SK-N-SH treated with all-trans-retinoic acid at 6 μM for 48 hours (cell line): ENCODE data around the gene SLC39A10.
"Not testable (repeated sequence)": the region's sequence is repeated elsewhere in the genome, so short reads cannot be mapped to it uniquely, and the experiment has no call there.

Experiments
- ATAC-seq: fragments of 200-7000 bp; cut with Tn5 transposase; 3 replicates; pipeline ENCODE4 v1.9.1; 2020; ENCODE audit warnings: mild to moderate bottlenecking, moderate library complexity
- BACH2 ChIP-seq: fragments of 250-450 bp; sonication (Bioruptor Pico); IDR thresholded peaks from 2 replicates; pipeline ENCODE4 v1.9.0; 2021; ENCODE audit warnings: mild to moderate bottlenecking, borderline replicate concordance
- CSDC2 ChIP-seq: fragments of 250-450 bp; sonication (Bioruptor Pico); IDR thresholded peaks from 2 replicates; pipeline ENCODE4 v1.5.0; 2020; ENCODE audit warnings: mild to moderate bottlenecking, moderate library complexity
- CSRNP3 ChIP-seq: fragments of 250-450 bp; sonication (Bioruptor Pico); IDR thresholded peaks from 2 replicates; pipeline ENCODE4 v1.5.1; 2021; ENCODE audit warnings: mild to moderate bottlenecking, moderate library complexity
- ESRRG ChIP-seq: fragments of 250-450 bp; sonication (Bioruptor Pico); IDR thresholded peaks from 2 replicates; pipeline ENCODE4 v1.6.1; 2021; ENCODE audit warnings: mild to moderate bottlenecking
- GLIS3 ChIP-seq: fragments of 250-450 bp; sonication (Bioruptor Pico); IDR thresholded peaks from 2 replicates; pipeline ENCODE4 v1.5.0; 2020; ENCODE audit warnings: mild to moderate bottlenecking, moderate library complexity
- ISL1 ChIP-seq: fragments of 250-450 bp; sonication (Bioruptor Pico); IDR thresholded peaks from 2 replicates; pipeline ENCODE4 v2.1.2; 2022; ENCODE audit warnings: mild to moderate bottlenecking, moderate library complexity
- OSR1 ChIP-seq: fragments of 250-450 bp; sonication (Bioruptor Pico); IDR thresholded peaks from 2 replicates; pipeline ENCODE4 v1.8.0; 2022; ENCODE audit warnings: moderate library complexity, mild to moderate bottlenecking, inconsistent platforms
- RARB ChIP-seq: fragments of 250-450 bp; sonication (Bioruptor Pico); IDR thresholded peaks from 2 replicates; pipeline ENCODE4 v1.8.0; 2021; ENCODE audit warnings: mild to moderate bottlenecking, moderate library complexity
- SNAI2 ChIP-seq: fragments of 250-450 bp; sonication (Bioruptor Pico); IDR thresholded peaks from 2 replicates; pipeline ENCODE4 v1.5.0; 2020; ENCODE audit warnings: mild to moderate bottlenecking, moderate library complexity
- TCF4 ChIP-seq: fragments of 250-450 bp; sonication (Bioruptor Pico); IDR thresholded peaks from 2 replicates; pipeline ENCODE4 v1.8.0; 2021; ENCODE audit warnings: mild to moderate bottlenecking, moderate library complexity, borderline replicate concordance
- TOX ChIP-seq: fragments of 250-450 bp; sonication (Bioruptor Pico); IDR thresholded peaks from 2 replicates; pipeline ENCODE4 v1.8.0; 2021; ENCODE audit warnings: mild to moderate bottlenecking, moderate library complexity, borderline replicate concordance
- ZC3H10 ChIP-seq: fragments of 250-450 bp; sonication (Bioruptor Pico); IDR thresholded peaks from 2 replicates; pipeline ENCODE4 v1.5.1; 2021; ENCODE audit warnings: mild to moderate bottlenecking, moderate library complexity
- ZFP3 ChIP-seq: fragments of 250-450 bp; sonication (Bioruptor Pico); IDR thresholded peaks from 2 replicates; pipeline ENCODE4 v1.5.0; 2020; ENCODE audit warnings: mild to moderate bottlenecking, moderate library complexity
- ZNF565 ChIP-seq: fragments of 450-650 bp; formaldehyde crosslinking; conservative IDR thresholded peaks from 2 replicates; pipeline ENCODE4 v1.5.0; 2020; ENCODE audit warnings: low read depth, mild to moderate bottlenecking, moderate library complexity
- ZNF70 ChIP-seq: fragments of 450-650 bp; formaldehyde crosslinking; IDR thresholded peaks from 2 replicates; pipeline ENCODE4 v1.5.0; 2020; ENCODE audit warnings: mild to moderate bottlenecking, moderate library complexity
- TF ChIP-seq, protein P1 (sequence below): fragments of 250-450 bp; sonication (Bioruptor Pico); IDR thresholded peaks from 2 replicates; pipeline ENCODE4 v1.5.0; 2020; ENCODE audit warnings: mild to moderate bottlenecking, moderate library complexity
- TF ChIP-seq, protein P2 (sequence below): fragments of 250-450 bp; sonication (Bioruptor Pico); IDR thresholded peaks from 2 replicates; pipeline ENCODE4 v1.8.0; 2020; ENCODE audit warnings: mild to moderate bottlenecking, moderate library complexity, borderline replicate concordance
- TF ChIP-seq, protein P3 (sequence below): fragments of 250-450 bp; sonication (Bioruptor Pico); IDR thresholded peaks from 2 replicates; pipeline ENCODE4 v1.8.0; 2021; ENCODE audit warnings: low read depth, mild to moderate bottlenecking, moderate library complexity, borderline replicate concordance
- TF ChIP-seq, protein P4 (sequence below): fragments of 250-450 bp; sonication (Bioruptor Pico); IDR thresholded peaks from 2 replicates; pipeline ENCODE4 v1.5.1; 2020; ENCODE audit warnings: low read depth, mild to moderate bottlenecking, moderate library complexity

SLC39A10 gene

GRCh38 chr2:195683174-195683573 lies 26.1 kb downstream of the SLC39A10 start (continued):
- TF ChIP-seq CSRNP3 (CRISPR knock-in tag) (no peak), OSR1 (no peak), ISL1 (peak; percentile 94), BACH2 (CRISPR knock-in tag) (no peak), ESRRG (CRISPR knock-in tag) (no peak), TCF4 (CRISPR knock-in tag) (no peak)
- TF ChIP-seq, all 23 proteins: peak for 3

GRCh38 chr2:195686564-195686963 lies 29.5 kb downstream of the SLC39A10 start:
- TF ChIP-seq, protein P1, sequence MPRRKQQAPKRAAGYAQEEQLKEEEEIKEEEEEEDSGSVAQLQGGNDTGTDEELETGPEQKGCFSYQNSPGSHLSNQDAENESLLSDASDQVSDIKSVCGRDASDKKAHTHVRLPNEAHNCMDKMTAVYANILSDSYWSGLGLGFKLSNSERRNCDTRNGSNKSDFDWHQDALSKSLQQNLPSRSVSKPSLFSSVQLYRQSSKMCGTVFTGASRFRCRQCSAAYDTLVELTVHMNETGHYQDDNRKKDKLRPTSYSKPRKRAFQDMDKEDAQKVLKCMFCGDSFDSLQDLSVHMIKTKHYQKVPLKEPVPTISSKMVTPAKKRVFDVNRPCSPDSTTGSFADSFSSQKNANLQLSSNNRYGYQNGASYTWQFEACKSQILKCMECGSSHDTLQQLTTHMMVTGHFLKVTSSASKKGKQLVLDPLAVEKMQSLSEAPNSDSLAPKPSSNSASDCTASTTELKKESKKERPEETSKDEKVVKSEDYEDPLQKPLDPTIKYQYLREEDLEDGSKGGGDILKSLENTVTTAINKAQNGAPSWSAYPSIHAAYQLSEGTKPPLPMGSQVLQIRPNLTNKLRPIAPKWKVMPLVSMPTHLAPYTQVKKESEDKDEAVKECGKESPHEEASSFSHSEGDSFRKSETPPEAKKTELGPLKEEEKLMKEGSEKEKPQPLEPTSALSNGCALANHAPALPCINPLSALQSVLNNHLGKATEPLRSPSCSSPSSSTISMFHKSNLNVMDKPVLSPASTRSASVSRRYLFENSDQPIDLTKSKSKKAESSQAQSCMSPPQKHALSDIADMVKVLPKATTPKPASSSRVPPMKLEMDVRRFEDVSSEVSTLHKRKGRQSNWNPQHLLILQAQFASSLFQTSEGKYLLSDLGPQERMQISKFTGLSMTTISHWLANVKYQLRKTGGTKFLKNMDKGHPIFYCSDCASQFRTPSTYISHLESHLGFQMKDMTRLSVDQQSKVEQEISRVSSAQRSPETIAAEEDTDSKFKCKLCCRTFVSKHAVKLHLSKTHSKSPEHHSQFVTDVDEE (CRISPR knock-in tag): no peak
- no peak for TF ChIP-seq ZFP3
- TF ChIP-seq GLIS3 (CRISPR knock-in tag): no peak
- TF ChIP-seq TCF4 (CRISPR knock-in tag): no peak
- TF ChIP-seq ZNF565 (CRISPR knock-in tag): no peak
- TF ChIP-seq CSDC2 (CRISPR knock-in tag): no peak
- TF ChIP-seq OSR1: no peak
- no peak for TF ChIP-seq RARB
- TF ChIP-seq ZNF70 (CRISPR knock-in tag): no peak
- TF ChIP-seq, protein P2, sequence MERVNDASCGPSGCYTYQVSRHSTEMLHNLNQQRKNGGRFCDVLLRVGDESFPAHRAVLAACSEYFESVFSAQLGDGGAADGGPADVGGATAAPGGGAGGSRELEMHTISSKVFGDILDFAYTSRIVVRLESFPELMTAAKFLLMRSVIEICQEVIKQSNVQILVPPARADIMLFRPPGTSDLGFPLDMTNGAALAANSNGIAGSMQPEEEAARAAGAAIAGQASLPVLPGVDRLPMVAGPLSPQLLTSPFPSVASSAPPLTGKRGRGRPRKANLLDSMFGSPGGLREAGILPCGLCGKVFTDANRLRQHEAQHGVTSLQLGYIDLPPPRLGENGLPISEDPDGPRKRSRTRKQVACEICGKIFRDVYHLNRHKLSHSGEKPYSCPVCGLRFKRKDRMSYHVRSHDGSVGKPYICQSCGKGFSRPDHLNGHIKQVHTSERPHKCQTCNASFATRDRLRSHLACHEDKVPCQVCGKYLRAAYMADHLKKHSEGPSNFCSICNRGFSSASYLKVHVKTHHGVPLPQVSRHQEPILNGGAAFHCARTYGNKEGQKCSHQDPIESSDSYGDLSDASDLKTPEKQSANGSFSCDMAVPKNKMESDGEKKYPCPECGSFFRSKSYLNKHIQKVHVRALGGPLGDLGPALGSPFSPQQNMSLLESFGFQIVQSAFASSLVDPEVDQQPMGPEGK: no peak
- TF ChIP-seq ZC3H10 (CRISPR knock-in tag): no peak
- TF ChIP-seq, protein P3, sequence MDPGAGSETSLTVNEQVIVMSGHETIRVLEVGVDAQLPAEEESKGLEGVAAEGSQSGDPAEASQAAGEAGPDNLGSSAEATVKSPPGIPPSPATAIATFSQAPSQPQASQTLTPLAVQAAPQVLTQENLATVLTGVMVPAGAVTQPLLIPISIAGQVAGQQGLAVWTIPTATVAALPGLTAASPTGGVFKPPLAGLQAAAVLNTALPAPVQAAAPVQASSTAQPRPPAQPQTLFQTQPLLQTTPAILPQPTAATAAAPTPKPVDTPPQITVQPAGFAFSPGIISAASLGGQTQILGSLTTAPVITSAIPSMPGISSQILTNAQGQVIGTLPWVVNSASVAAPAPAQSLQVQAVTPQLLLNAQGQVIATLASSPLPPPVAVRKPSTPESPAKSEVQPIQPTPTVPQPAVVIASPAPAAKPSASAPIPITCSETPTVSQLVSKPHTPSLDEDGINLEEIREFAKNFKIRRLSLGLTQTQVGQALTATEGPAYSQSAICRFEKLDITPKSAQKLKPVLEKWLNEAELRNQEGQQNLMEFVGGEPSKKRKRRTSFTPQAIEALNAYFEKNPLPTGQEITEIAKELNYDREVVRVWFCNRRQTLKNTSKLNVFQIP (CRISPR knock-in tag): no peak
- TF ChIP-seq, protein P4, sequence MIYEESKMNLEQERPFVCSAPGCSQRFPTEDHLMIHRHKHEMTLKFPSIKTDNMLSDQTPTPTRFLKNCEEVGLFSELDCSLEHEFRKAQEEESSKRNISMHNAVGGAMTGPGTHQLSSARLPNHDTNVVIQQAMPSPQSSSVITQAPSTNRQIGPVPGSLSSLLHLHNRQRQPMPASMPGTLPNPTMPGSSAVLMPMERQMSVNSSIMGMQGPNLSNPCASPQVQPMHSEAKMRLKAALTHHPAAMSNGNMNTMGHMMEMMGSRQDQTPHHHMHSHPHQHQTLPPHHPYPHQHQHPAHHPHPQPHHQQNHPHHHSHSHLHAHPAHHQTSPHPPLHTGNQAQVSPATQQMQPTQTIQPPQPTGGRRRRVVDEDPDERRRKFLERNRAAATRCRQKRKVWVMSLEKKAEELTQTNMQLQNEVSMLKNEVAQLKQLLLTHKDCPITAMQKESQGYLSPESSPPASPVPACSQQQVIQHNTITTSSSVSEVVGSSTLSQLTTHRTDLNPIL (CRISPR knock-in tag): no peak
- no peak for TF ChIP-seq TOX (CRISPR knock-in tag)
- TF ChIP-seq ESRRG (CRISPR knock-in tag): no peak
- no peak for TF ChIP-seq SNAI2 (CRISPR knock-in tag)
- no peak for ATAC-seq

DNA sequence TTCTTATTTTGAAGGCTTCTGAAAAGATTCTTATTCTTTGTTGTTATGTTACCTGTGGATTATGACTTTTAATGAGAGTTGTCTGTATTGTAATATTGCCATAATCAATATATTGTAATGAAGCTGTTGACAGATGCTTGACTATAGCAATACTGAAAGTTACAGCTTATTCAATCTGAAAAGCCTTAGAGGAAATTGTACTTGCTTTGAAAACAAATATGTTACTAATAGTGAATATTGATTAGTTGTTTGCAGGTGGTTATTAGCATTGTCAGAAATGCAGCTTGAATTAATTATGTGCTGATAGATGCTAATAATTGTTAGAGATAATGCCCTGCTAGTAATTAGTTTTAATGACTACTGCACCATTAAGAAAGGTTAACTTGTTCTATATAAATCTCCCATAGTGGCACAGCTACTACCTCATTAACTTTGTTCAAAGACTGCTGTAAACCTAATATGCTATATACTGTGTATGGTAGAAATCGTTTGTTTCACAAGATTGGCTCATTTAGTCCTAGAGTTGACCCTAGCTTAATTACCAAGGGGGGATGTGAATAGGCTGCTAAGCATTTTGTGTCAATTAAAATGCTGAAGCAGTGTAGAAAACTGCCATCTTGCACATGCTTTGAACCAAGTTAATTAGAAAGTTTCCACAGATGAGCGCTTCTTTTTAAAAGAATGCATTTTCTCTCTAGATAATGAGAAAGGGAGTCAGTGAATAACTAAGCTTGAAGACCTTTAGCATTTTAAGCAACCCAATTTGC lies 30.5 kb downstream of the SLC39A10 start:
- no peak for ATAC-seq
- TF ChIP-seq, protein P2: no peak
- TF ChIP-seq ESRRG (CRISPR knock-in tag): no peak

GRCh38 chr2:195692531-195692930 lies 35.5 kb downstream of the SLC39A10 start:
- ATAC-seq: not testable (repeated sequence)
